Transverse colon (tissue), 4 donors: ENCODE results near the gene CXCR1. TPM values are rescaled to one million over a fixed set of nuclear protein-coding genes. Genes with fewer than 3 reads are reported as not detected.
"Not testable (repeated sequence)": the region's sequence is repeated elsewhere in the genome, so short reads cannot be mapped to it uniquely, and the experiment has no call there.

Experiments
- DNase-seq: peaks from one replicate; pipeline ENCODE4 v3.0.0-alpha.2; 2019
- H3K27ac ChIP-seq, 4 donors: fragments of 200-600 bp; sonication (generic); 2 replicates each; pipeline ENCODE4 v1.5.1; 2016 to 2018; ENCODE audit warnings: inconsistent platforms in 4 of 4
- H3K27me3 ChIP-seq: fragments of 200-600 bp; sonication (generic); 2 replicates; pipeline ENCODE4 v1.5.1; 2017; ENCODE audit warnings: inconsistent platforms
- H3K36me3 ChIP-seq, 4 donors: fragments of 200-600 bp; sonication (generic); 2 replicates each; pipeline ENCODE4 v1.5.1; 2017 to 2019; ENCODE audit warnings: inconsistent platforms in 4 of 4
- H3K4me1 ChIP-seq, 4 donors: fragments of 200-600 bp; sonication (generic); 2 replicates each; pipeline ENCODE4 v1.5.1; 2017 to 2020; ENCODE audit warnings: inconsistent platforms in 4 of 4
- H3K4me3 ChIP-seq, 4 donors: fragments of 200-600 bp; sonication (generic); 1 replicate in 1 of 4; 2 replicates in 3 of 4; pipeline versions ENCODE4 v1.5.1 to v1.6.1; 2017 to 2019; ENCODE audit warnings: inconsistent platforms in 4 of 4
- H3K9me3 ChIP-seq, 2 donors: fragments of 200-600 bp; sonication (generic); 2 replicates each; pipeline ENCODE4 v1.5.1; 2017 to 2019; ENCODE audit warnings: inconsistent platforms in 2 of 2
- CTCF ChIP-seq, 5 experiments: fragments of 200-600 bp in 3 of 5; fragments of 450-650 bp in 2 of 5; sonication (generic) in 3 of 5; IDR thresholded peaks; 1 replicate in 2 of 5; 2 replicates in 3 of 5; pipeline ENCODE4 v1.5.1; 2016 to 2017; ENCODE audit warnings: antibody characterized with exemption in 5 of 5, inconsistent platforms in 3 of 5, mild to moderate bottlenecking in 2 of 5, moderate library complexity in 1 of 5
- EP300 ChIP-seq: sonication (generic); formaldehyde crosslinking; IDR thresholded peaks from one replicate; pipeline ENCODE4 v1.6.1; 2017; ENCODE audit warnings: antibody characterized with exemption, low read depth
- POLR2A ChIP-seq: fragments of 450-650 bp; IDR thresholded peaks from one replicate; pipeline ENCODE4 v1.6.1; 2016; ENCODE audit warnings: antibody characterized with exemption, mild to moderate bottlenecking, moderate library complexity
- POLR2AphosphoS5 ChIP-seq, 3 donors: sonication (generic); formaldehyde crosslinking; IDR thresholded peaks; one replicate each; pipeline ENCODE4 v1.6.1; 2016; ENCODE audit warnings: antibody characterized with exemption in 3 of 3
- WGBS, 2 donors: methylation state at CpG; one replicate each; pipeline ENCODE4 v1.1.5; 2018; ENCODE audit warnings: low coverage in 1 of 2; 5-methylcytosine and 5-hydroxymethylcytosine counted together
- in situ Hi-C, 4 donors: fragments of 200-750 bp; cut with MboI; loops; one replicate each; pipeline versions ENCODE4 v1.15.0 to v1.15.1; 2017; ENCODE audit warnings: low sequenced_read_pairs in 3 of 4, low pct_ligation_motif_present in 1 of 4, low pct_unique_long_range_greater_than_20kb in 1 of 4
- intact Hi-C: fragments of 100-400 bp; cut with DNase I; formaldehyde crosslinking; loops from one replicate; pipeline ENCODE4 v1.15.1; 2023; ENCODE audit warnings: low total_unique reads
- total RNA-seq, 4 donors: library from RNA; depleted of rRNA; stranded (reverse); fragments of >200 nt; gene quantifications; one replicate each; pipeline ENCODE4 v1.1.0, GENCODE V29; 2016

Gene CXCR1
- total RNA-seq, 4 donors from 2014 or later: 0.14 TPM; not detected in 3

DNA sequence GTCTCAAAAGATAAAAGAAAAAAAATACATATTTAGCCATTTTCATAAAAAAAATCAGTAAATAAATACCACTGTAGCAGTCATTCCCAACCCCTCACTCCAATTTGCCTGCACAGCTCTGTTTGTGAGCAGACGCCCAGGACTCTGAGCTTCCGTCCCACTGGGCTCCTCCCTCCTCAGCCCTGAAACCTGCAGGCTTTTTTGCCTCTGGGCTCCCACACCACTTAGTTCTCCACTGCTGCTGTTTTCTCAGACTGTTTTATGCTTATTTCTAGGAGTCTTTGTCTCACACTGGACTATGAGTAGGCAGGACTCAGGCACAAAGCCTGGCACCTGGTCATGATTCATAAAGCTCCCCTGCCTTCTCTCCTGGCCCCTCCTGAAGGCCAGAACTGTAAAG lies 6.1 kb upstream of the CXCR1 start:
- H3K4me1 ChIP-seq: no peaks in the 10 kb centered on the region
- no peaks in the 10 kb centered on the region for H3K36me3 ChIP-seq
- H3K9me3 ChIP-seq: no peaks in the 10 kb centered on the region
- no peak overlapping the region for H3K4me3 ChIP-seq
- in situ Hi-C loops: no loop called here
- WGBS, 2 donors: 84 to 88% methylated on average over 2 of the region's 2 CpGs
- intact Hi-C loops: no loop called here
- no peak overlapping the region for H3K27ac ChIP-seq
- H3K27me3 ChIP-seq: no peaks in the 10 kb centered on the region
- TF ChIP-seq POLR2AphosphoS5 (IDR thresholded peaks at IDR 0.05): no peak
- no peak for TF ChIP-seq EP300
- TF ChIP-seq POLR2A: no peak
- no peak for TF ChIP-seq CTCF (IDR thresholded peaks at IDR 0.05)
- DNase-seq: no peak

DNA sequence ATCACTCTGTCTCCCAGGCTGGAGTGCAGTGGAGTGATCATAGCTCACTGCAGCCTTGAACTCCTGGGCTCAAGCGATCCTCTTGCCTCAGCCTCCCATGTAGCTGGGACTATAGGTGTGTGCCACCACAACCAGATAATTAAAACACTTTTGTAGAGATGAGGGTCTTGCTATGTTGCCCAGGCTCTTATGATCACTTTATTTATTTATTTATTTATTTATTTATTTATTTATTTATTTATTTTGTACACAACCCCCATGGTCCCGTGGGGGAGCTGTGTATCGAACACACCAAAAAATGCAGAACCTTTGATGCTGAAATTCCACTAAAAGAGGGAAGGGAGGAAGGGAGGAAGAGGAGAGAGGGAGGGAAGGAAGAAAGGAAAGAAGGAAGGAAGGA lies 5.0 kb upstream of the CXCR1 start:
- DNase-seq, H3K36me3 ChIP-seq, H3K9me3 ChIP-seq, H3K27ac ChIP-seq, H3K4me3 ChIP-seq, H3K27me3 ChIP-seq, H3K4me1 ChIP-seq, intact Hi-C loops, in situ Hi-C loops: not testable (repeated sequence)
- WGBS, 2 donors: 81 to 86% methylated on average over 3 of the region's 3 CpGs

GRCh38 chr2:218169757-218170546 lies 3.2 kb upstream of the CXCR1 start:
- in situ Hi-C loops (no loop called here), intact Hi-C loops (no loop called here)
- 33 to 64% methylated on average over 1 to 5 of the region's 5 CpGs for WGBS, 2 donors
- no peak for DNase-seq
- Histone ChIP-seq H3K9me3 (no peaks in the 10 kb centered on the region), H3K27me3 (no peaks in the 10 kb centered on the region), H3K27ac (no peak overlapping the region), H3K4me3 (no peak overlapping the region), H3K4me1 (peaks cover 0 to 5% (median 1%) of the 10 kb centered on the region in 4 donors), H3K36me3 (no peaks in the 10 kb centered on the region)
- TF ChIP-seq CTCF (IDR thresholded peaks at IDR 0.05): no peak
- TF ChIP-seq POLR2AphosphoS5 (IDR thresholded peaks at IDR 0.05): no peak
- no peak for TF ChIP-seq EP300
- no peak for TF ChIP-seq POLR2A

GRCh38 chr2:218168635-218169462 lies 2.1 kb upstream of the CXCR1 start:
- no peak overlapping the region for H3K4me3 ChIP-seq
- peak; percentile 64 for DNase-seq
- H3K27ac ChIP-seq: no peak overlapping the region
- H3K36me3 ChIP-seq: no peaks in the 10 kb centered on the region
- in situ Hi-C loops: no loop called here
- WGBS, 2 donors: 19 to 55% methylated on average over 3 to 9 of the region's 9 CpGs
- no peak for TF ChIP-seq POLR2A
- peak; percentile 51 to 76 (median 64) for TF ChIP-seq CTCF (IDR thresholded peaks at IDR 0.05)
- no peak for TF ChIP-seq POLR2AphosphoS5 (IDR thresholded peaks at IDR 0.05)
- no peaks in the 10 kb centered on the region for H3K27me3 ChIP-seq
- intact Hi-C loops: no loop called here
- no peaks in the 10 kb centered on the region for H3K9me3 ChIP-seq
- H3K4me1 ChIP-seq: peaks cover 0 to 5% (median 1%) of the 10 kb centered on the region in 4 donors
